OCI-LY1 (cell line): ENCODE results near the gene FGGY.

Experiments used
- CTCF ChIP-seq: fragments of 200-600 bp; sonication (generic), shearing (Covaris generic); IDR thresholded peaks from 2 replicates; pipeline ENCODE4 v1.5.1; 2017; ENCODE audit warnings: mild to moderate bottlenecking, antibody characterized with exemption, low read length, moderate library complexity, mixed read lengths
- EZH2 ChIP-seq: fragments of 200-600 bp; sonication (generic), shearing (Covaris generic); IDR thresholded peaks from 2 replicates; pipeline ENCODE4 v1.8.0; 2017; ENCODE audit warnings: borderline replicate concordance, mixed run types, mild to moderate bottlenecking, antibody characterized with exemption, low read length, moderate library complexity, mixed read lengths

GRCh38 chr1:59698386-59698785 lies 401.5 kb downstream of the FGGY start:
- TF ChIP-seq CTCF = no peak
- TF ChIP-seq EZH2 = no peak
